GM13976 (cell line): Measurements from ENCODE around the gene MYBBP1A.

ENCODE experiments used
- DNase-seq: peaks from one replicate; pipeline ENCODE4 v3.0.0; 2012; ENCODE audit warnings: low spot score
- in situ Hi-C: fragments of 300-500 bp; cut with MboI; formaldehyde crosslinking; loops from one replicate; pipeline ENCODE4 v1.12.0; 2022; ENCODE audit warnings: low sequenced_read_pairs, mixed read lengths, inconsistent platforms; ENCODE audit not compliant: unreplicated experiment
- TF ChIP-seq, protein P1 (sequence below): IDR thresholded peaks from 2 replicates; pipeline ENCODE4 v1.5.1; 2012; ENCODE audit warnings: borderline replicate concordance, mild to moderate bottlenecking; ENCODE audit not compliant: insufficient read depth; ENCODE audit errors: extremely low read depth, missing control alignments, control extremely low read depth

The MYBBP1A gene

DNA sequence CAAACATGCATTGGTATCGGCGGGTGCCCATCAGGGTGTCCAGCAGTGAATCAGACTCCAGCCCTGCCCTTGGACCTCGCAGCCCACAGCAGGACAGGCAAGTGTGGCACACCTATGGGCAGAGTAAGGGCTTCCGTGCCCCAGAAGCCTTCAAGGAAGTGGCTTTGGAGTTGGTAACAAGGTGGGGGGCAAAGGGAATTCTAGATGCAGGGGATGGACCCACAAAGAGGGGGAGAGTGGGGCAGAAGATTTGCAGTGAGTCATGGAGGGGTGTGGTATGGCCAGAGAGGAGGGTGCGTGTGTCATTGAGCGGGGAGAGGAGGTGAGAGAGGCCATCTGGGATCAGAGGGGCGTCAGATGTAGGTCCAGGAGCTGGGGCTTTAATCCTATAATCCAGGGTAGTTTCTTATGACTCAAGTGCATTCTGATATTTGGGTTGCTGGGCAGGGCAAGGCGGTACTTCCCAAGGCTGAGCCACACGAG, 65.0 kb downstream of the MYBBP1A start:
- DNase-seq: no peak
- in situ Hi-C loops: no loop called here
- TF ChIP-seq, protein P1, sequence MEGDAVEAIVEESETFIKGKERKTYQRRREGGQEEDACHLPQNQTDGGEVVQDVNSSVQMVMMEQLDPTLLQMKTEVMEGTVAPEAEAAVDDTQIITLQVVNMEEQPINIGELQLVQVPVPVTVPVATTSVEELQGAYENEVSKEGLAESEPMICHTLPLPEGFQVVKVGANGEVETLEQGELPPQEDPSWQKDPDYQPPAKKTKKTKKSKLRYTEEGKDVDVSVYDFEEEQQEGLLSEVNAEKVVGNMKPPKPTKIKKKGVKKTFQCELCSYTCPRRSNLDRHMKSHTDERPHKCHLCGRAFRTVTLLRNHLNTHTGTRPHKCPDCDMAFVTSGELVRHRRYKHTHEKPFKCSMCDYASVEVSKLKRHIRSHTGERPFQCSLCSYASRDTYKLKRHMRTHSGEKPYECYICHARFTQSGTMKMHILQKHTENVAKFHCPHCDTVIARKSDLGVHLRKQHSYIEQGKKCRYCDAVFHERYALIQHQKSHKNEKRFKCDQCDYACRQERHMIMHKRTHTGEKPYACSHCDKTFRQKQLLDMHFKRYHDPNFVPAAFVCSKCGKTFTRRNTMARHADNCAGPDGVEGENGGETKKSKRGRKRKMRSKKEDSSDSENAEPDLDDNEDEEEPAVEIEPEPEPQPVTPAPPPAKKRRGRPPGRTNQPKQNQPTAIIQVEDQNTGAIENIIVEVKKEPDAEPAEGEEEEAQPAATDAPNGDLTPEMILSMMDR: no peak

DNA sequence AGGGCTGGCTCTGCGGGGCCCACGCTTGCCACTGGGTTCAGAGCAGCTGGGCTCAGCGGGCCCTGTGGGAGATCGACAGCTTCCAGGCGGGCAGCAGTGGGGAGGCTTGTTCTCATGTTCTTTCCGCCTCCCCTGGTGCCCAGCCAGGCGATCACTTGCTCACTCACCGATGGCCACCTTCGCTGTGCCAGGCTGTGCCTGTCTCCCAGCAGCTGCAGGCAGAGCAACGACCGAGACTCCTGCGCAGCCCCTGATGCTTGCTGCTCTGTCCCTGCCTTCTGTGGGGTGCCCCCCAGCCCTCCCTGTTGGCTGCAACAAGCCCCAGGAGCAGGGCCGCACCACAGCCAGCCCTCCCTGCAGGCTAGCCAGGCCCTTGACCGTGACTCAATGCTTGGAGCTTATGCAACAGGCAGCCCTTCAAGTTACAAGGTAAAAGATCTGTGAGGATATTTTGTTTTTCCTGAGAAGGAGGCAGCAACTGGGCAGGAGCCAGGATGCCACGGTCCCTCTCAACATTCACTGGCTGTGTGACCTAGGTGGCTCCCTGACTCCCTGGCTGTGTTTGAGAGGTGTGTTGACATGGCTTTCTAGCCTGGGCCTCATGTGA, 66.1 kb downstream of the MYBBP1A start:
- TF ChIP-seq, protein P1: no peak
- DNase-seq: no peak
- in situ Hi-C loops: no loop called here
